Measurements from ENCODE around the gene AADAC.
"Not testable (repeated sequence)": the region's sequence is repeated elsewhere in the genome, so short reads cannot be mapped to it uniquely, and the experiment has no call there.

The AADAC gene

GRCh38 chr3:151863611-151864010 lies 49.7 kb downstream of the AADAC start:
- DNase-seq: no peak

- no peak for DNase-seq
Measured at GRCh38 chr3:151864423-151865101, 50.6 kb downstream of the AADAC start.

GRCh38 chr3:151866711-151867410 lies 52.9 kb downstream of the AADAC start:
- no peak for DNase-seq

- no peak for DNase-seq
Measured at GRCh38 chr3:151867666-151868065, 53.8 kb downstream of the AADAC start.

GRCh38 chr3:151869181-151869580 lies 55.3 kb downstream of the AADAC start:
- DNase-seq: no peak

- DNase-seq: no peak
Measured at GRCh38 chr3:151871639-151872468, 57.9 kb downstream of the AADAC start.

- no peak for DNase-seq
Measured at GRCh38 chr3:151873398-151873797, 59.5 kb downstream of the AADAC start, which contains the start of gene SUCNR1. Gene SUCNR1, plus strand, starts transcription at chr3:151873643. Its CDS starts 6,250 bp downstream, at chr3:151879893.

- DNase-seq: not testable (repeated sequence)
Measured at GRCh38 chr3:151874079-151874478, 60.2 kb downstream of the AADAC start.

GRCh38 chr3:151875759-151876158 lies 61.8 kb downstream of the AADAC start:
- DNase-seq: no peak

- DNase-seq: no peak
Measured at GRCh38 chr3:151877269-151877668, 63.4 kb downstream of the AADAC start.

All from stimulated activated CD4-positive, alpha-beta T cell treated with anti-CD3 and anti-CD28 coated beads, Interleukin-1b, Interleukin-23, amount 100 ng/mL, for 48 hours (primary cell).